ENCODE data around the gene INTS15.
"Not testable (repeated sequence)": the region's sequence is repeated elsewhere in the genome, so short reads cannot be mapped to it uniquely, and the experiment has no call there.

INTS15 gene

GRCh38 chr7:6577369-6578113, 12.3 kb upstream of the INTS15 start, which contains the start of gene ZDHHC4:
ZDHHC4 (plus strand) TSS chr7:6577454; CDS start chr7:6580562, 3,108 bp downstream.
- peak; percentile 79 for DNase-seq

DNA sequence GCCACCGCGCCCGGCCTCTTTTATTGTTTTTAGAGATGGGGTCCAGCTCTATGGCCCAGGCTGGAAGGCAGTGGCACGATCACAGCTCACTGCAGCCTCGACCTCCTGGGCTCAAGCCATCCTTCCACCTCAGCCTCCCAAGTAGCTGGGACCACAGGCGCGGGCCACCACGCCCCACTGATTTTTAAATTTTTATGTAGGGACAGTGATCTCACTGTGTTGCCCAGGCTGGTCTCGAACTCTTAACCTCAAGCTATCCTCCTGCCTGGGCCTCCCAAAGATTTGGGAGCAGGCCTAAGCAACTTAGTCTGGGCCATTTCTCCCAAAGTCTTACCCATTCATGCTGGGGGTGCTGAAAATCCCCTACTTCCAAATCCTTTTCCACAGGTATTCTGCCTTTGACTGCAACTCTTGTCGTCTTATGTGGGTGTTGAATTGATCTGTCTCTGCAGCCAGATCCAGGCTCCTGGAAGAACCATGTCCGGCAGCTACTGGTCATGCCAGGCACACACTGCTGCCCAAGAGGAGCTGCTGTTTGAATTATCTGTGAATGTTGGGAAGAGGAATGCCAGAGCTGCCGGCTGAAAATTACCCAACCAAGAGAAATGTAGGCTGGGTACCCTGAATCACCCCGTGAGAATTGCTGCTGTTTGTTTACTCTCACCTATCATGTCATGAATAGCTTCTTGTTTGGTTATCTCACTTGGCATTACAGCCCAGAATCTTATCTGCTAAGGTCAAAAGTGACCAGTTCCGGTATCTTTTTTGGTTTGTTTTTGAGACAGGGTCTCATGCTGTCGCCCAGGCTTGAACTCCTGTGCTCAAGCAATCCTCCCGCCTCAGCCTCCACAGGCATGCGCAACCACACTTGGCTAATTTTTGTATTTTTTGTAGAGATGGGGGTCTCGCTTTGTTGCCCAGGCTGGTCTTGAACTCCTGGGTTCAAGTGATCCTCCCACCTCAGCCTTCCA, 11.4 kb upstream of the INTS15 start:
- no peak for DNase-seq

DNA sequence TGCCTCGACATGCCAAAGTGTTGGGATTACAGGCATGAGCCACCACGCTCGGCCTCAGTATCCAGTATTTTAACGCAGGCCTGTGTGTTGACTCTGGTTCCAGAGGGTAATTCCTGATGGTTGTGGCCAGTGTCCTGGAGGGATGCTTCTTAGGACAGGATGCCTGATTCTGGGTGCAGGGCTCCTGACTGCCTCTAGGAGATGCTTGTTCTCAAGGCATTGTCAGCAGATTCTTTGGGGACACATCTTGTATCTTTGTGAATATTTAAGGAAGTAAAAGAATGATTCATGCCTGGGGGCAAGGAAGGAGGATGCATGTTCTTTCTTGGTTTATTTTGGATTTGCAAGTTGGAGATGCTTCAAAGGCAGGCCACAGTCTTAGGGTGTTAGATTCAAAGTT, 10.4 kb upstream of the INTS15 start:
- no peak for DNase-seq

DNA sequence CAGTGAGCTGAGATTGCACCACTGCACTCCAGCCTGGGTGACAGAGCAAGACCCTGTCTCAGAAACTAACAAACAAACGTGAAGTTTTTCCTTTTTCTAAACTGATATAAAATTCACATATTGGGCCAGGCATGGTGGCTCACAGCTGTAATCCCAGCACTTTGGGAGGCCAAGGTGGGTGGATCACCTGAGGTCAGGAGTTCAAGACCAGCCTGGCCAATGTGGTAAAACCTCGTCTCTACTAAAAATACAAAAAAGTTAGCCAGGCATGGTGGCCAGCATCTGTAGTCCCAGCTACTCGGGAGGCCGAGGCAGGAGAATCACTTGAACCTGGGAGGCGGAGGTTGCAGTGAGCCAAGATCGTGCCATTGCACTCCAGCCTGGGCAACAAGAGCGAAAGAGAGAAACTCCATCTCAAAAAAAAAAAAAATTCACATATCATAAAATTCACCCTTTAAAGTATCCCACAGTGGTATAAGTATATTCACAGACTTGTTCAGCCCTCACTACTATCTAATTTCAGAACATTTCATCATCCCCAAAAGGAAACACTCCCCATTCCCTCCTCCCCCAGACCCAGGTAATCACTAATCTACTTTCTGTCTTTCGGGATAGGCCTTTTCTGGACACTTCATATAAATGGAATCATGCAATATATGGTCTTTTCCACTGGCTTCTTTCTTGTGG, 3.9 kb upstream of the INTS15 start:
- DNase-seq, result not testable (repeated sequence)

DNA sequence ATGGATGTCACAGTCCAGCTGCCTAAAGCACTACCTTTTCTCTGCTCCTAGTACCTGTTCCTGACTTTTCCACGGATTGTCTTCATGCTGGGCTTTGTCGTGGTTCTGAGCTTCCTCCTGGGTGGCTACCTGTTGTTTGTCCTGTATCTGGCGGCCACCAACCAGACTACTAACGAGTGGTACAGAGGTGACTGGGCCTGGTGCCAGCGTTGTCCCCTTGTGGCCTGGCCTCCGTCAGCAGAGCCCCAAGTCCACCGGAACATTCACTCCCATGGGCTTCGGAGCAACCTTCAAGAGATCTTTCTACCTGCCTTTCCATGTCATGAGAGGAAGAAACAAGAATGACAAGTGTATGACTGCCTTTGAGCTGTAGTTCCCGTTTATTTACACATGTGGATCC, 1.3 kb upstream of the INTS15 start:
- no peak for DNase-seq

DNA sequence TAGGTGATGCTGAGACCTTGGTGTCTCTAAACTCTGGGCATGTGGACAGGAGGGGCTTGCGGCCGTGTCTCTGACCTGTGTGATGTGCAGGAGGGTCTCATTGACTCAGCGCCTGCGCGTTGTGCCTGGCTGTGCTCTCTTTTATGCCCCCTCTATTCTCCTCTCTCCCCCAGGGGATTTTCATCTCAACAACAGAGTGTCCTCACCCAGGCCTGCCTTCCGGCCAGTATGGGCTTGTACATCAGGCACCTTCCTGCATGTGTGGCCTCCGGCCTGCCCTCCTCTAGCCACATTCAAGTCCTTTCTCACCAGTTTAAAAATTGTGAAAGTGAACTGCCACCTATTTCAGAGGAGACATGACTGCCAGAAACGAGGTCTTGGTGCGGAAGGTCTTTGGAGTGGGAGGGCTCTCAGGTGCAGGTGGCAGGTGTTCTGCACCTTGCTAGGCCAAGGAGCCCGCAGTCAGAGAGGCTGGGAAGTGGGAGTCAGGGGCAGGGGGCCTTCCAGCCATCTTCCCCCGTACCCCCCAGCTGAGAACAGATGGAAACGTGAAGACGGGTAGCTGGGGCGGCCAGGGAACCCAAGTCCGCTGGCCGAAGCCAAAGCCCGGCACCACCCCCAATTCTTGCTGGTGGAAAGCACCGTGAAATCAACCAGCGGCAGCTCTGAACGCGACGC, 531 bp upstream of the INTS15 start:
- no peak for DNase-seq

DNA sequence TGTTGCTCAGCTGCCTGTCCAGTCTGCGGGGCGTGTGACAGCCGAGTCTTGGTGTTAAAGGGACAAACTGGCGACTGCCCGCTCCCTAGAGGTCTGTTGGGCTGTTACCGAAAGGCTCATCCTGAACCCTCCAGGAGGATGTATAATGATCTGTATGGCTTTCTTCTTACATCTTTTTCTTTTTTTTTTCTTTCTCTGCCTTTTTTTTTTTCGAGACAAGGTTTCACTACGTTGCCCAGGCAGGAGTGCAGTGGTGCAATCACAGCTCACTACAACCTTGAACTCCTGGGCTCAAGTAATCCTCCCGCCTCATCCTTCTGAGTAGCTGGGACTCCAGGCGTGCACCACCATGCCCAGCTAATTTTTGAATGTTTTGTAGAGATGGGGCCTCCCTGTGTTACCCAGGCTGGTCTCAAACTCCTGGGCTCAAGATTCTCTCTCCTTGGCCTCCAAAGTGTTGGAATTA, 857 bp downstream of the INTS15 start:
- no peak for DNase-seq

DNA sequence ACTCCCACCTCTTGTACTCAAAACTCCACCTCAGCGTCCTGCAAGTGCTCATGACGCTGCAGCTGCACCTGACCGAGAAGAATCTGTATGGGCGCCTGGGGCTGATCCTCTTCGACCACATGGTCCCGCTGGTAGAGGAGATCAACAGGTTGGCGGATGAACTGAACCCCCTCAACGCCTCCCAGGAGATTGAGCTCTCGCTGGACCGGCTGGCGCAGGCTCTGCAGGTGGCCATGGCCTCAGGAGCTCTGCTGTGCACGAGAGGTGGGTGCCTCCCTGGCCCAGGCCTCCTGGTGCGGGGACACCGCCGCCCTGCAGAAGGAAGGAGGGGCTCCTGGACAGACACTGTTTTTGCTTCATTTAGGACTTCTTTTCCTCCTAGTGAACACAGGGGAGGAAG, 10.3 kb downstream of the INTS15 start:
- DNase-seq, result no peak

DNA sequence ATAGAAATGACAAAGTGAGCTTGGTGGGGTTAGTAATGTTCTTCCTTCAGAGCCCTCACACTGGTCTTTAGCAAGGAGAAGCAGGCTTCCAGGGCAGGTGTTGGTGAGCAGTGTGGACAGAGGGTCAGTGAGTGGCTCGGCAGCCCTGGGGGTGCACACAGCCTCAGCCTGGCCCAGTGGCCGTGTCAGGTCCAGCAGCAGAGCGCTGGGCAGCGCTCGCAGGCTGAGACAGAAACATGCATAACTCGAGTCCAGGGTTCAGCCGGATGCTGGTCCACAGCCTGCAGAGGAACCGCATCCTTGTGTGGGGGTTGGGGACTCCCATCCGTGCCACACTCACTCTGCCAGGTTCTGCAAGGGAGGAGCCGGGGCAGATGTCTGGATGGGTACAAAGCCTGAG, 14.6 kb downstream of the INTS15 start:
- DNase-seq, result no peak

DNA sequence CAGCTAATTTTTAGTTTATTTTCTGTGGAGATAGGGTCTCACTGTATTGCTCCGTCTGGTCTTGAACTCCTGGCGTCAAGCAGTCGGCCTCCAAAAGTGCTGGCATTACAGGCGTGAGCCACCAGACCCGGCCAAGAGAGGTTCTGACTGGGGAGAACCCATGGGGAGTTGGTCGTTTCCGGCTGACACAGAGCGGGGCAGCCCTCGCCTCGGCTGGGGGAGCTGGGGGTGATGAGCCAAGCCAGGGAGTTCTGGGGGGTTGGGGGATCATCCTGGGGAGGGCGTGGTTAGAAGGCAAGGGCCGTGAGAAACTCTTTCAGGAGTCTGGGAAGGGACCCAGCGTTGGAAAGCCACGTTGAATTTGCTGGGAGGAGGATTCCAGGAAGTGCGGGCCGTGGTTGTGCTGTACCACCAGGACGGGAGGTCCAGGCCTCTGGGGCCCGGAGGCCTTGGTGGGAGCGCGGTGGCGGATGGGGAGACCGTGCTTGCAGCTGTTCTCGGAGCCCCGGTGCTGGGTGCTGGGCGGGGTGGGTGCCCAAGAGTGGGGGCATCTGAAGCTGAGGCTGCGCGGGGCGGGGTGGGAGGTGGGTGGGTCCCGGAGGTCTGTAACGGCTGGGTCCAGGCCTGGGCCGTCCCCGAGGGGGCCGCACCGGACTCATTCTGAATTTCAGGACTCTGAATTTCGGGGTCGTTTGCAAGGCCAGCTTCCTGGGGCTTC, 17.2 kb downstream of the INTS15 start:
- DNase-seq, result no peak

DNA sequence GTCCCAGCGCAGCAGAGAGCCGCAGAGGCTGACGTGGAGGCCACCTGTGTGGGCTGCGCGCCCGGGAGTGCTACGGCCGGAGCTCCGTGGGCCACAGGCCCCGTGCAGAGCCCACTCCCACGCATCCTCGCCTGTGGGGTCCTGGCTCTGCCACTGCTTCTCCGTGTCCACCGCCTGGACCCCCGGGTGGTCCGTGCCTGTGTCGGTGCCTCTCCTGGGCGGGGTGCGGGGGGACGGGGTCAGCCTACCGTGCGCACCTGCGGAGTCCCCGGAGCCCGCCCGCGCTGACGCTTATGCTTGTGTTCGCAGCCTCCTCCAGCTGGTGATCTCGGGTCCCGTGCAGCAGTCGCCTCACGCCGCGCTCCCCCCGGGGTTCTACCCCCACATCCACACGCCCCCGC, 17.8 kb downstream of the INTS15 start:
- no peak for DNase-seq

- DNase-seq, result no peak
Observed at GRCh38 chr7:6608081-6608480, 18.3 kb downstream of the INTS15 start.

GRCh38 chr7:6608794-6609193, 19.0 kb downstream of the INTS15 start:
- no peak for DNase-seq

- no peak for DNase-seq
Observed at GRCh38 chr7:6612819-6613218, 23.0 kb downstream of the INTS15 start.

DNA sequence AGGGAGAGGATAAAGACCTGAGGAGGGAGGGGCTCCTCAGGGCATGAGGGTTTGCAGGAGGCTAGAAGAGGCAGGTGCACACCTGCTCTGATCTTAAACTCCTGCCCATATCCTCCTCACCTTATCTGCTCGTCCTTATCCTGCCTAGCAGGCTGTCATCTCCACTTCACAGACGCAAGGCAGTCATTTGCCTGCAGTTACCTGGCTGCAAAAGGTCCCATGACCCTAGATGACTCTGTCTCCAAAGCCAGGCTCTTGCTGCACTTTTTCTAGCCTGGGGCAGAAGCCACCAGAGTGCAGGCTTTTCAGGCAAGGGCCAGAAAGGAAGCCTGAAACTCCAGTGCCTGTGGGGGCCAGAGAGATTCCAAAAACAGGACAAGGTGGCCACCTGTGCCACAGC, 23.9 kb downstream of the INTS15 start:
- DNase-seq, result no peak

GRCh38 chr7:6614953-6615722, 25.3 kb downstream of the INTS15 start, which contains the start of gene ZNF853:
ZNF853 (plus strand) TSS chr7:6615610; CDS start chr7:6616175, 565 bp downstream.
- no peak for DNase-seq

DNA sequence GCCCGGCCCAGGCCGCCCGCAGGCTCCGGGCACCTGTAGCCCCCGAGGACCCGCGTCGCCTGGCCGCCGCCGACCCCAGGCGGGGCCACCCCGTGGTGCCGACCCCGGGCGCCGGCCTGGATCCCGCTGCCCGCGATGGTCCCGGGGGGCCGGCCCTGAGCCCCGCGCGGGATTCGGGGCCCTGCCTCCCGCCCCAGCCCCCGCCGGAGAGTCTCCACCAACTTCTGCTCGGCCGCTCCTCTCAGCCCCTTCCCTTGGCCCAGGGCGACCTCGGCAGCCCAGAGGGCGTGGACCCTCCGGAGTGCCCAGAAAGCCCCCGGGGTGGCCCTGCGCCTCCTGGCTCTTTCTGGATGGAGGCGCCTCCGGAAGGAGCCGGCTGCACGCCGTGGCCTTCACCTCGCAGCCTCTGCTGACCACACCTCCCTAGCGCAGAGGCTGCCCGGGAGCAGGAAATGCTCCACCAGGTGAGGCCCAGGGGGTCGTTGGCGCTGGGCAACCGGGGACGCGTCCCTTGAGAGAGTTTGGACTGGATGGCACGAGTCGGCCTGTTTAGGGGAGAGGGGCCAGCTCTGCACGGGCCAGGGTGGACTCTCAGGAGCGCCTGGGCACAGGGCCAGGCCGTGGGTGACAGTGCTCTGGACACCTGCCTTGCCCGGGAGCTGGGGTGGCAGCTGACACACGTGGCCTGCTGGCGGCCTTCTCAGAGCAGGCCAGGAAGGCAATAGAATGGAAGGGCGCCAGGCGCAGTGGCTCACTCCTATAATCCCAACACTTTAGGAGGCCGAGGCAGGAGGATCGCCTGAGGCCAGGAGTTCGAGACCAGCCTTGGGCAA, 26.1 kb downstream of the INTS15 start:
- DNase-seq, result no peak

DNA sequence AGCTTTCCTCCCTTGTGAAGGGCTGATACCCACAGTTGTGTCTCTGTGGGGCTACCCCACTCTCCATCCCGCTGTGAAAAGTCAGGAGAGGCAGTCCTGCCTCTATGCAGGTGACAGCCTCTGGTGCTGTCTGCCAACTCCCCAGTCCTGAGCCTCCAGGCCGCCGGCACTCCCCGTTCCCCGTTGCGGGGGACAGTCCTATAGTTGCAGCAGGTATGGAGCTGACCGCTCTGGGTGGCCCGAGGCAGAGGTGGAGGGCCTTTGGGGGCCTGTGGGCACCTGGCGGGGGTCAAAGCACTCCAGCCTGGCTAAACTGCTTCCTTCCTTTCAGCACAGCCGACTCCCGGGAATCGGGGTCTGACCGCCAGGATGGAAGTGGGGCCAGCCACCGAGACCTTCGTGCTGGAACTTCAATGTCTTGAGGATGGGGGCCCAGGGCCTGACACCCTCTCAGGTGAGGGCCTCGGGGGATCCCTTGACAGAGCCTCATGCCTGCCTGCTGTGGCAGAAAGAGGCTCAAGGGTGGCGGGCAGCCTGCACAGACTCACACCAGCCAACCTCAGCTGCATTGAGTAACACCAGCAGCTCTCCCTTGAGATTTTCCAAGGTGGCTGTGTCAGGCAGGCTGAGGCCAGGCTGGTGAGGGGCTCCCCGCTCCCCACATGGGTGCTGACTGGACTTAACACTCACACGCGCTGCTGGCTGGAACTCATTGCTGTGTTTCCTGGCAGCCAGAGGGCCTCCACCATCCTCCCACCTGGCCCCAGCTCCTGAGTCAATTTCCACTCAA, 27.2 kb downstream of the INTS15 start:
- DNase-seq, result no peak

DNA sequence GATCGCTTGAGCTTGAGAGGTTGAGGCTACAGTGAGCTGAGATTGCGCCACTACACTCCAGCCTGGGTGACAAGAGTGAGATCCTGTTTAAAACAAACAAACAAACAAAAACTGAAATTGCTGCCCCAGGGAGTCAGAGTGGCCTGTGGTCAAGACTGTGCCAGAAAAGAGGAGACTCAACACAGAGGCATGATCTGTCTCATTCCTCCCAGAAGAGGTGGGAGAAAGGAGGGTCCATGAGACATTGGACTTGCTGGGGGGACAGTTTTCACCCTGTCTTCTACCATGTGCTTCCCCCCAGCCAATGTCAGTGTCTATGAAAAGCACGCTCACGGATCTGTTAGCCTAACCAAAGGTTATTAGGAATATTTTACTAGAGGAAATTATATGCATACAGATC, 28.8 kb downstream of the INTS15 start:
- no peak for DNase-seq

Data from NCI-H526 treated with DMSO at 0.1 percent for 48 hours (cell line).